B cell (primary cell): ENCODE measurements around the gene COPZ1.

Experiments
- EZH2 ChIP-seq: IDR thresholded peaks from 2 replicates; pipeline ENCODE4 v1.6.1; 2012; ENCODE audit warnings: borderline replicate concordance, low read depth, mild to moderate bottlenecking, moderate library complexity, low read length; ENCODE audit not compliant: insufficient read depth, poor library complexity, severe bottlenecking
- TF ChIP-seq, protein P1 (sequence below): fragments of 200-600 bp; IDR thresholded peaks from one replicate; pipeline ENCODE4 v1.8.0; 2022; ENCODE audit warnings: antibody characterized with exemption, mild to moderate bottlenecking

DNA sequence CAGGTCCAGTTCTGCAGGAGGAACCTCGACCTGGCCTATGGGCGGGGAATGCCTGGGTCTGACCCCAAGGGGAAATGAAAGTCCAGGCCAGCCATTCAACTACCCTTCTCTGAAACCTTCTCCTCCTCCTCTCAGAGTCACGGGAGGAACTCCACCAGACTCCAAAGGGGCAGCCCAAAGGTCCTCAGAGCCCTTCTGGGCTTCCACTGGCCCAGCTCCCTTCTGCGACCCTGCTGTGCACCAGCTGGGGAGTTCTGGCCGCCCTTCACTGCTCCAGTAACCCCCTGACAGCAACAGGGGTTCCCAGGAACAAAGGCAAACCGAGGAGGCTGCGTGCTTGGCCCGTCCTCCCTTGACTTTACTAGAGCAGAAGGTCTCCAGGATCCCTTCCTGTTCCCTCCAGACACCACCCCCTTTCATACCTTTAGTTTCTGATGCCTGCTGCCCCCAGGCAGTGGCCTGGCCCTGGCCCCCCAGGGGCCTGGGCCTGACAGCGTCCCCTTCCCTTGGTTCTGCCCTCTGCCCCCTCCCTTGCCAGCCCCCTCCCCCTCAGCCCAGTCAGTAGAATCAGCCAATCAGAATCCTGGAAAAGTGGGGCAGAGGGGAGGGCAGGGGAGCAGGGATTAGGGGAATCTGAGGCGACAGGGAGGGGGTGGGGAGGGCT, 60.5 kb downstream of the COPZ1 start:
- TF ChIP-seq, protein P1, sequence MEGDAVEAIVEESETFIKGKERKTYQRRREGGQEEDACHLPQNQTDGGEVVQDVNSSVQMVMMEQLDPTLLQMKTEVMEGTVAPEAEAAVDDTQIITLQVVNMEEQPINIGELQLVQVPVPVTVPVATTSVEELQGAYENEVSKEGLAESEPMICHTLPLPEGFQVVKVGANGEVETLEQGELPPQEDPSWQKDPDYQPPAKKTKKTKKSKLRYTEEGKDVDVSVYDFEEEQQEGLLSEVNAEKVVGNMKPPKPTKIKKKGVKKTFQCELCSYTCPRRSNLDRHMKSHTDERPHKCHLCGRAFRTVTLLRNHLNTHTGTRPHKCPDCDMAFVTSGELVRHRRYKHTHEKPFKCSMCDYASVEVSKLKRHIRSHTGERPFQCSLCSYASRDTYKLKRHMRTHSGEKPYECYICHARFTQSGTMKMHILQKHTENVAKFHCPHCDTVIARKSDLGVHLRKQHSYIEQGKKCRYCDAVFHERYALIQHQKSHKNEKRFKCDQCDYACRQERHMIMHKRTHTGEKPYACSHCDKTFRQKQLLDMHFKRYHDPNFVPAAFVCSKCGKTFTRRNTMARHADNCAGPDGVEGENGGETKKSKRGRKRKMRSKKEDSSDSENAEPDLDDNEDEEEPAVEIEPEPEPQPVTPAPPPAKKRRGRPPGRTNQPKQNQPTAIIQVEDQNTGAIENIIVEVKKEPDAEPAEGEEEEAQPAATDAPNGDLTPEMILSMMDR: no peak
- no peak for TF ChIP-seq EZH2
